HG03064 (cell line): ENCODE measurements around the gene PDCL3.

Experiments used
- ATAC-seq: cut with Tn5 transposase; IDR thresholded peaks from one replicate; pipeline ENCODE4 v1.9.1; 2021; ENCODE audit warnings: low read depth; ENCODE audit not compliant: unreplicated experiment

PDCL3 gene

DNA sequence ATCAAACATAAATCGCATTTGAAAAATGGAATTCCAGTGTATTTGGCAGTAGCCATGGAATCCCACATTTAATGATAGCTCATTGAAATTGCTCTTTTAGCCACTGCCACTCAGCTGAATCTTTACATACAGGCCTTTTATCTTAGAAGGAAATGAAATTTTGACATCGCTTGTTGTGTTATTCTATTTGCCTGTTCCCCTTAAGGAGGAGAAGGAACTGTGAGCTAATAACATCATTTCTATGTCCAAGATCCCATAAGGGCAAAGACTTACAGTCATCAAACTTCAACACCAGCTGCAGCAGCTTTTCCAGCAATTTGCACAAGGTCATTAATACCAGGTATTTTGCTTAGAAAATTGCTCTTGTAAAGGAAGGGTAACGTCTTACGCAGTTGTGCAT, 6.0 kb upstream of the PDCL3 start:
- no peak for ATAC-seq

DNA sequence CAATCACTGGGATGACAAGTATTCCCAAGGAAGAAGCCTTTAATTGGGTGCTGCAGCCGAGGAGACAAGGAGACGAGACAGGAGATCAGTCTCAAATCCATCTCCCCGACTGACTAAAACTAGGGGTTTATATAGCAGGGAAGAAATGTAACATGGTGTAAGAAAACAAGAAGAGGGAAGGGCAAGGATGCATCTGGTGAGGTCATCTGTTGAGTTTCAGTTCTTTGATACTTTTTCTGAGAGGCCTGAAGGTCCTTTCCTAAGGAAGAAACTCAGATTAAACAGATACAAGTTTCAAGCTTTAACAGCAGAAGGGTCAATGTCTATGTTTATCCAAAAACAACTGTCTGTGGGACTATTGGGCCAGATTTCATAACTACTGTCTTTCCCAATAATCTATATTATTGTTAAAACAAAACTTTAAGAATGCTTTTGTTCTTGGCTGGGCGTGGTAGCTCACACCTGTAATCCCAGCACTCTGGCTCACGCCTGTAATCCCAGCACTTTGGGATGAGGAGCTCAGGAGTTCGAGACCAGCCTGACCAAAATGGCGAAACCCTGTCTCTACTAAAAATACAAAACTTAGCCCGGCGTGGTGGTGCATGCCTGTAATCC, 2.5 kb upstream of the PDCL3 start:
- ATAC-seq = no peak

DNA sequence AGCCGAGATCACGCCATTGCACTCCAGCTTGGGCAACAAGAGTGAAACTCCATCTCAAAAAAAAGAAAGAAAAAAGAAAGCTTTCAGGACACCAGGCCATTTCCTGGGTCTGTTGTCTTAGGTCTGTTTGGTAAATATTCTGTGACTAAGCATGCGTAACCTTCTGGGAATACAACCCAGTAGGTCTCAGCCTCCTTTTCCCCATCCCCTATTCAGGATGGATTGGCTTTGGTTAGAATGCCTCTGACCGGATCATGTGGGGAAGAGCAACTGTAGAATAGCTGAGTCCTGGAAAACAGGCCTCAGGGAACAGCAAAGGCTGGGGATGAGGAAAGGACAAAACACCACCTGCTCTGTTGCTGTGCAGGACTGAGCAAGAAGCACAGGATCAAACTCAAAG, 1.6 kb upstream of the PDCL3 start:
- no peak for ATAC-seq

DNA sequence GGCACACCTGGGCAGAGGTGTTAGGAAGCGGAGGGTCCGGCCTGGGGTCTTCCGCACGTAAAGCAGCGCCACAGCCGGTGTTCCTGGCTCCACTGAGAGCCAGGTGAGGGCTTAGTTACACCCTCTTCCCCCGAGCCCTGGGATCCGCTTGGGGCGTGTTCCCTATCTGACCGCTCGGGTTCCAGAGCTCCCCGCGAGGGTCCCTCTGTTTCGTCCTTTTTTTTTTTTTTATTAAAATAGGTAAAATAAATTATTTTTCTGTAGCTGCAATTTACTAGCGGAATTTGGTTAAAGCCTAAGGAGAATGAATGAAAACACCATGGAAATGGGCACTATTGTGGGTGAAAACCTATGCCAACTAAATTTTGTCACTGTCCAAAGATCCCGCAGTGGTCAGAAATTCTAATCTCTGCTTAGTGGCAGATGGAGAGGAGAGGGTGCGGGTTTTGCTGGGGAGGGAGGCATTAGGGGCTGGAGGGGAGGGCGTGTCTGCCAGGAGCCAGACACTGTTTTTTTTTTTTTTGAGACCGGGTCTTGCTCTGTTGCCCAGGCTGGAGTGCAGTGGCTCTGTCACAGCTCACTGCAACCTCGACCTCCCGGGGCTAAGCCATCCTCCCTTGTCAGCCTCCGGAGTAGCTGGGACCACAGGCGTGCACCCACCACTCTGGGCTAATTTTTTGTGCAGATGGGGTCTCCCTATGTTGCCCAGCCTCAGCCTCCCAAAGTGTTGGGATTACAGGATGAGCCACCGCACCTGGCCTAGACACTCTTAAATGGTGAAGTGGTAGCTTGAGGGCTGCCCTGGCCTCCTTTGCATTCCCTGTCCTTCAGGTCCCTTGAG, 834 bp downstream of the PDCL3 start:
- peak; percentile 5 for ATAC-seq

DNA sequence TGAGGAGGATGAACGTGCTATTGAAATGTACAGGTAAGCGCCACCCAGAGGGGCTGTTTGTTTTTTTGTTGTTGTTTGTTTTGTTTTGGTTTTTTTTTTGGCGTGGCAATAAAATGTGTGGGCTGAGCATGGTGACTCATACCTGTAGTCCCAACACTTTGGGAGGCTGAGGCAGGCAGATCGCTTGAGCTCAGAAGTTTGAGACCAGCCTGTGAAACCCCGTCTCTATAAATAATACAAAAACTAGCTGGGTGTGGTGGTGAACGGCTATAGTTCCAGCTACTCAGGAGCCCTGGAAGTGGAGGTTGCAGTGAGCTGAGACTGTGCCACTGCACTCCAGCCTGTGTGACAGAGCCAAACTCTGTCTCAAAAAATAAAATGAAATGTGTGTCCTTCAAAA, 6.2 kb downstream of the PDCL3 start:
- ATAC-seq = no peak

DNA sequence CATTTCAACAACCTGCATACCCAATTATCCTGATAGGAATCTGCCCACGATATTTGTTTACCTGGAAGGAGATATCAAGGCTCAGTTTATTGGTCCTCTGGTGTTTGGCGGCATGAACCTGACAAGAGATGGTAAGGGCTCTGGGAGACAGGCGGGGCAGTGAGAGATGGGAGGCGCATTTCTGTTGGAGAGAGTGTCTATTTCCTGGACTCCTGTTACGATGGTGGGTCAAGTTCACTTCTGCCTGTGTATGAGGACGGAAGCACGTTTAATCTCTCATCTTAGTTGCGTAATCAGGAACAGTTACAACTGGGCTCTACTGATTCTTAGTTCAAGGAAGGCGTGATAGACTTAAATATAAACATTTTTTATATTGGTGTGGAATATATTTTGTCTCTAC, 8.9 kb downstream of the PDCL3 start:
- no peak for ATAC-seq

DNA sequence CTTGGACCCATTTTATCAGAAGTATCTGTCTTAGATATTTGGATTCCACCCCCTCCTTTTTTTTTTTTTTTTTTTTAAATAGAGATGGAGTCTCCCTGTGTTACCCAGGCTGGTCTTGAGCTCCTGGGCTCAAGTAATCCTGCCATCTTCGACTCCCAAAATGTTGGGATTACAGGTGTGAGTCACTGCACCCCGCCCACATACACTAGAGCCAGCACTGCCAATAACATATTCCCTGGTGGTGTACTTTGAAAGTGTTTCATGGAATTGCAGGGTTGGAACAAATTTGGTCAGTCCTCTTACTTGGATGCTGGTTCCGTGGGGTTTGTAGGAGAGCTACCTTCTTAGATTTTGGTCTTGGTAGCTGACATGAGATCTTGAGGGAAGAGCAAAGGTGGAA, 15.0 kb downstream of the PDCL3 start:
- ATAC-seq = no peak

DNA sequence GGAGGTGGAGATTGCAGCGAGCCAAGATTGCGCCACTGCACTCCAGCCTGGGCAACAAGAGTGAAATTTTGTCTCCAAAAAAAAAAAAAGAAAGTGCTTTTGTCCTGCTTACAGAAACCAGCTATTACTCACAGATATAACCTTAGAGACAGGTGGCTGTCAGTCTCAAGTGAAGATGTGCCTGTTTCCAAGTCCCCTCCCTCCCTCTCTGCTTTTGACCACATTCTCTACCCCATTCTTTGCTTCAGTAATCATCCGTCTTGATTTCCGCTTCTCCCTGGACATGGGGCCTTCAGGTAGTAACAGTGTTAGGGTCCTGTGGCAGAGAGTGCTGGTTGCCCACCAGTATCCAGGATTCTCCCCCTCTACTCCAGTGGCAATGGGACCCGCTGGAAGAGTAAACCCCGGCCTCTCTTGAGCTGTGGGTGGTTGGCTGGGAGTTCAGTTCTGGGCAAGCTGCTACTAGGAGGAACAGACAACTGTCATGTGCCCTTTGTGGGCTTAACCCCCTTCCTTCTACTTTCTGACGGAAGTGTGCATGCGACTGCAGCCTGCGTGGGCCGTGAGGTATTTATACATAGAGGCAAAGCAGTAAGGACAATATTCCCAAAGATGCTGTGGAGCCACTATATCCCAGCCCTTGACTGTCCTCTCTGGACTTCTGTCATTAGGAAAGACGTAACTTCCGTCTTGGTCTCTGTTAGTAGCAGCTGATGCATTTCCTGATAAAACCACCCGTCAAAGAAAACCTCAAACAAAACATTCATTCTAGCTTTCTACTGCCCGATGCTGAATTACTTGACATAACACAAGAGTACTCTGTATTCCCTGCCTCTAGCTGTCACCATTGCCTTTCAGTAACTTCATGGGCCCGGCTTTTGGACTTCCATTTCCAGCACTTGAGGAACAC, 17.8 kb downstream of the PDCL3 start:
- ATAC-seq = peak; percentile 75

DNA sequence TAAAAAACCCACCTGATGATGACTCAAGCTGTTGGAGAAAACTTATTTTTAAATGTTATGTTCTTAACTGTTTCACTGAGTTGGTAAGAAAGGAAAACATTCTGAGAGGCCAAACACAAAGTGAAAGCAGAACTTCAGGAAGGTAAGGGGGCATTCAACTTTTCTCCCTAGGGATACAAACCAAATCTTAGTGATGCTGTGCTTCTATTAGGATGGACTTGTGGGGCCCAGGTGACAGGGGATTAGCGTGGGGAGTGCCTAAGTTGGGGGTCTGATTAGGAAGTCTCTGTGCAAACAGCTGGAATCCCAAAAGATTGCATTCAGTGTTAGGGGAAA, 18.5 kb downstream of the PDCL3 start:
- ATAC-seq = no peak

DNA sequence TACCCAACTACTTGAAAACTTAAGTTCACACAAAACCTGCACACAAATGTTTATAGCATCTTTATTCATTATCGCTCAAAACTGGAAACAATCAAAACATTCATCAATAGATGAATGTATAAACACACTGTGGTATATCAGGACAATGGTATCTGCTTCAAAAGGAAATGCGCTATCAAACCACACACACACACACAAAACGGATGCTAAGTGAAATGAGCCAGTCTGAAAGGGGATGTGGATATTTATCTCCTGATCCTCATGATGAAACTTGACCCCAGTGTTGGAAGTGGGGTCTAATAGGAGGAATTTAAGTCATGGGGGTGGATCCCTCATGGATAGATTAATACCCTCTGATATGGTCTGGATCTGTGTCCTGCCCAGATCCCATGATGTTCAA, 22.0 kb downstream of the PDCL3 start:
- no peak for ATAC-seq

DNA sequence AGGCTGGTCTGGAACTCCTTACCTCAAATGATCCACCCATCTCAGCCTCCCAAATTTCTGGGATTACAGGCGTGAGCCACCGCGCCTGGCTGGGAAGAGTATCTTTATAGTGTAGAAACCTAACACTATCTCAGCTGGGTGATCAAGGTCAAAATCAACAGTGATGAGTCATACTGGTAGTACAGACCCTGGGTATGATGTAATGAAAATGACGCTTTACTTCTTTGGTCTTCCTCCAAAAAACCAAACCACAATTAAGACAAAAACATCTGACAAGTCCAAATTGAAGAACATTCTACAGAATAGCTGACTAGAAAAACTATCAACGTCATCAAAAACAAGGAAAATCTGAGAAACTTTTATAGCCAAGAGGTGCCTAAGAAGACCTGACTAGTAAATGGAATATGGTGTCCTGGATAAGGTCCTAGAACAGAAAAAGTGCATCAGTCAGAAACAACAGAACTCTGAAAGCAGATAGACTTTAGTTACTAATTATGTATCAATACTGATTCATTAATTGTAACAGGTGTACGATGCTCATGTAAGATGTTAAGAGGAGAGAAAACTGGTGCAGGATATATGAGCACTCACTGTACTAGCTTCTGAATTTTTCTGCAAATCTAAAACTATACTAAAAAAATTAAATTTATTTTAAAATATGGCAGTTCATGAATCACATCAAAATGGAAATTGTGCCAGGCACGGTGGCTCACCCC, 25.4 kb downstream of the PDCL3 start:
- no peak for ATAC-seq

DNA sequence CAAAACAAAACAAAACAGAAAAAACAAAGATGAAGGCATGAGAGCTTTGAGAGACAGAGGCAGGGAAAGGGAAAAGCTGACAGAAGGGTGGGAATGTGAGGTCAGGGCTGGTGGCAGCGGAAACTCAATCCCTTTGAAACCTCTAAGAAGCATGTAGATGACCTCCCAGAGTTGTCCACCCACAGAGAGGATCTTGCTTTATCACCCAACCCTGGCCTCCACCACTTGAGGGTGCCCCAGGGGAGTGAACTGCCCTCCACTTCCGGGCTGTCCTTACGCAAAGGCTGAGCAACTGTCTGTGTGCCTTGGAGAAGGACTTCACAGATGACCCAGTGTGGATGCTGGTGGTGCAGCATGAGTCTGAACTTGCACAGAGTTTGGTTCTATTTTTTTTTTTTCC, 26.7 kb downstream of the PDCL3 start:
- ATAC-seq = no peak

DNA sequence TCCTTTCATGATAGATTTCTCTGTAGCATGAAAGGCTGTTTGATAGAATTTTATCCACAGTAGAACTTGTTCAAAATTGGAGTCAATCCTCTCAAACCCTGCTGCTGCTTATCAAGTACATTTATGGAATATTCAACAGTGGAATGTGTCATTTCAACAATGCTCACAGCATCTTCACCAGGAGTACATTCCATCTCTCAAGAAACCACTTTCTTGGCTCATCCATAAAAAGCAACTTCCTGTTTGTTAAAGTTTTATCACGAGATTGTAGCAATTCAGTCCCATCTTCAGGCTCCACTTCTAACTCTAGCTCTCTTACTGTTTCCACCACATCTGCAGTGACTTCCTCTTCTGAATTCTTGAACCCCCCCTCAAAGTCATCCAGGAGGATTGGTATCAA, 29.4 kb downstream of the PDCL3 start:
- ATAC-seq = no peak

DNA sequence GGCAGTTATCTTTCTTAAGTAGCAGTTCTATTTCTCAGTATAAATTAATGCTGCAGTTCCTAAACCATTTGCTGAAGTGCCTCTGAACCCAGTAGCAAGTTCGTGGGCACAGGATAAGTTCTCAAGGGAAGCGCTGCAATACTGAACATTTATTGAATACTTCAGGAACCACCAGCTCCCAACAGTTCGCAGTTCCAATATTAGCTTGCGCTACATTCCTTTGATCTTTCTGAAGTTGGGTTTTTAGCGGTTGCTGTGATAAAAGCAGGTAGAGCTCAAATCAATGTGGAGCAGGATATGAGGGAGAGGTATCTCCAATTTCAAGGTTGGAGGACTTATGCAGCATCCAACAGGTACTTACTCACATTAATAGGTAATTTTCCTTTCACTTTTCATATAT, 33.7 kb downstream of the PDCL3 start:
- no peak for ATAC-seq

DNA sequence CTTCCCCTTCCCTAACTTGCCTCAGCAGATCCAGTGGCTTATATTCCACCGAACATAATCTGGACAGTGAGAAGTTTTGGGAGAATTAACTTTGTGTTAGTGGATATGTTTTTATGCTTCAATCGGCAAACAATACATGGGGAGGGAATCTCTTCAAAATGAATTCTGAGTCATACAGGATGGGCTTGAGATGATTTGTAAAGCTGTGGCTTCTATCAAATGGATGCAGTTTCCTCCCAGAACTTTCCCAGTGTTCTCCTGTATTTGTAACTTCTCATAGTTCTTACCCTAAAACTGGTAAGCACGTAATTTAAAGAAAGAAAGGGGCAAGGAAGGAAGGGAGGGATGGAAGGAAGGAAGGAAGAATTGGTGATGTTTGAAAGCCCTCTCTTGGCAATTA, 36.8 kb downstream of the PDCL3 start:
- ATAC-seq = no peak

DNA sequence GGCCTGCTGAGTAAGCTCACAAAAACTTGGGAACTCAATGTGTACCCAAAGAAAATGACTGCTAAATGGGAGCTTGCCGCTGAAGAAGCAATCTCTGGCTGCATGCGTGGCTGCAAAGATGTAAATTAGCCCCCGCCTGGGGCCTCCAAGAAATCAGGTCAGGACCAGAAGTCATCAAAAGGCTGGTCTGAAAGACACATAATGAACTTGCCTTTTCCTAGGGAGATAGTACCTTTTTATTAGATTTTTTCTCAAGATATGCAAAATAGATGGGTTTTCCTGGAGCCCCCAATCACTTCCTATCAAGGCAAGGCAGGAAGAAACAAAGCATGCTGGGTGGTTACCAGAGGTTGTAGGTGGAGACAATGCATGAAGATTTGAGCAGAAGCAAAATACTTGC, 38.9 kb downstream of the PDCL3 start:
- ATAC-seq = no peak

DNA sequence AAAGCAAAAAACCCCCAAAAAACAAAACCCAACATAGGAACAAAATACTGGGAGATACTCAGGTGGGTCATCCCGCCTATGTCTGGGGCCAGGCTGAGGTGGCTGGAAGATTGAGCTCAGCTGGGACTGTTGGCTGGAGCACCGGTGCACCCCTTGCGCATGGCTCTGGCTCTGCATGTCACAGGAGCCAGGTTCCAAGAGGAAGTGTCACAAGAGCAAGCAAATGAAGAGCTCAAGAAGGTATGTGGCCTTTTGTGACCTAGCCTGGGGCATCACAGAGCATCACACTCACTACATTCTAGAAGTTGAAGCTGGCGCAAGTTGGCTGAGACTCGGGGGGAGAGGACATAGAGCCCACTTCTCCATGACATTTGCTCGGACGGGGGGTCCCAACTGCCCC, 40.6 kb downstream of the PDCL3 start:
- no peak for ATAC-seq

DNA sequence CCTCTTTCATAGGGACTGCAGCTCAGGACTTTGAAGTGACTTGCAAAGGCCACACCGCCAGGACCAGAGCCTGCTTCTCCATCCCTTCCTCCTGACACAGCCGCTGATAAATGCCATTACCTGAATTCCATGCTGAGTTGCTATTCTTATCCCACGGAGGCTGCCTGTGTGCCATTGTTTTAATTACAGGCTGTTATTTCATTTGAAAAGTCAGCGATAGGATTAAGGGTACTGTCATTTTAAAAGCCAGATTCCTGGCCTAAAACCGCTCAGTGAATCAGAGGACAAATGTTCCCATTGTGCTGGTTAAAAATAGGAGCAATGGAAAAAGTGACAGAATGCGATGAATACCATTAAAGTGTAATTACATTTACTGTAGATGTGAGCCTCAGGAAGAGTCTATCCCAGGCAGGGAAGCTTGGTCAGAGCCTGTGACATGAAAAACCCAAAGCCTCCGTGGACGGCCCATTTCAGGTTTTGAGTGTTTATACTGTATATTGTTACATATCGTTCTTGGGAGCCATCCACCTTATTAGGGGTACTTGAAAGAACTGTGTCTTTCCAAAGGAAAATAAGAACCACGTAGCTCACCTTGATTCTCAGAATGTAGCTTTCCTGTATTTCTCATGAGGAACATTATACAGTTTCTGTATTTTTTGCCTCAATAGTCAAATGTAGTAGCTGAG, 41.3 kb downstream of the PDCL3 start:
- no peak for ATAC-seq

DNA sequence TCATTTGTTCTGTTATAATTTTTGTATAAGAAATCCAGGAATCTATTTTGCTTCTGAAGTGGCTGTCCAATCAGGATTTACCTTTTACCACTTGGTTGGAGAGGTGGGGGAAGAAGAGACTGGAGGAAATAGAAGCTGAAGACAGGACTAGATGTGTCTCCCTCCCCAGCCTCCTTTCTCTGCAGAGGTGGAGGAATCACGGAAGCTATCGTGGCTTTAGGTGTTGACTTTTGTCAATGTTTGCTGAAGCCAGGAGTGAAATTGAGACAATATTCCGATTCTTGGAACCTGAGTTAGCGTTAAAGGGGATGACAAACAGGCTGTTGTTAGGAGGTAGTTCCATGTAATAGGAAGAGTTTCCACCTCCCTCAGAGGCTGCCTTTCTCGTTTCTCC, 43.5 kb downstream of the PDCL3 start:
- ATAC-seq = no peak

DNA sequence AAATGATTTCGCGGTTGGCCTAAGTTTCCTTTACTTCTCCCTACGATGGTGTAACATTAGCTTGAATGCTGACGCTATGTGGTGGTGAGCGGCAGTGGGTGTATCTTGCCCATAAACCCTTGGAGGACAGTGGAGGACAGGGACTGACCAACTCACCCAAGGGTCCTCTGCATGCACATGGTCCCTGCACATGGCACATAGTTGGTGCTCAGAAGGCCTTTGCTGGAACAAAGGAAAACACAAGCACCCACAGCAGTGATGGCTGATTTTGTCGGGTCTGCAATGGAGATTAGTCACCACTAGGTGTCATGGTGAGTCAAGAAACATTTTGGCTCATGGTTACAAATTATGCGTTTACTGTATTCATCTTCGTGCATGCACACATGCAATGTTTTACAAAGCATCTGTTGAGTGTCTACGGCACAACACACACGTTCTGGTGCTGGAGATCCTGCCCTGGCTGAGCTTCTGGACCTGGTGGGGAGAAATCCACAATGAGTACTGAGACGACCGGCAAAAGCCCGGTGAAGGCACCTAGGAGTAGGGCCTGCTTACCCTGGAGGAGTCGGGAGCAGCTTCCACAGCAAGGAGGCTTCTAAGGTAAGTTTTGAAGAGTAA, 44.0 kb downstream of the PDCL3 start:
- ATAC-seq = no peak
